Fibroblast of lung (primary cell): Measurements from ENCODE around the gene PACS2. TPM values are rescaled to one million over a fixed set of nuclear protein-coding genes. Genes with fewer than 3 reads are reported as not detected.

Experiments
- DNase-seq, 2 donors: peaks; one replicate each; pipeline versions ENCODE4 v3.0.0 to v3.0.0-alpha.2; 2010; ENCODE audit warnings: low read depth in 2 of 2
- H2AFZ ChIP-seq: 2 replicates; pipeline ENCODE4 v1.5.1; 2012; ENCODE audit warnings: low read length, control low read depth, inconsistent platforms
- H3K27ac ChIP-seq: 2 replicates; pipeline ENCODE4 v1.5.1; 2011; ENCODE audit warnings: low read length, control low read depth; ENCODE audit not compliant: insufficient read depth
- H3K27me3 ChIP-seq: 2 replicates; pipeline ENCODE4 v1.5.1; 2011; ENCODE audit warnings: mild to moderate bottlenecking, low read length; ENCODE audit not compliant: control insufficient read depth, insufficient read depth
- H3K36me3 ChIP-seq: 2 replicates; pipeline ENCODE4 v1.5.1; 2011; ENCODE audit warnings: low read length; ENCODE audit not compliant: control insufficient read depth, insufficient read depth
- H3K4me1 ChIP-seq: 2 replicates; pipeline ENCODE4 v1.5.1; 2011; ENCODE audit warnings: low read length; ENCODE audit not compliant: control insufficient read depth, insufficient read depth; ENCODE audit errors: extremely low read depth
- H3K4me2 ChIP-seq: 2 replicates; pipeline ENCODE4 v1.5.1; 2011; ENCODE audit warnings: low read length, control low read depth; ENCODE audit not compliant: insufficient read depth; ENCODE audit errors: extremely low read depth
- H3K4me3 ChIP-seq, 4 experiments: fragments of 200-600 bp in 1 of 4; sonication (generic) in 1 of 4; replicated peaks in 1 of 4; 2 replicates each; pipeline ENCODE4 v1.5.1; 2011 to 2016; ENCODE audit warnings: low read length in 4 of 4, low read depth in 3 of 4, mild to moderate bottlenecking in 3 of 4, control low read depth in 2 of 4, inconsistent platforms in 1 of 4, mixed read lengths in 1 of 4; ENCODE audit not compliant: insufficient read depth in 1 of 4; ENCODE audit errors: control extremely low read depth in 1 of 4
- H3K79me2 ChIP-seq: 2 replicates; pipeline ENCODE4 v1.5.1; 2012; ENCODE audit warnings: mild to moderate bottlenecking, low read length, inconsistent platforms; ENCODE audit not compliant: control insufficient read depth, insufficient read depth
- H3K9ac ChIP-seq: 2 replicates; pipeline ENCODE4 v1.5.1; 2011; ENCODE audit warnings: mild to moderate bottlenecking, low read length, control low read depth; ENCODE audit not compliant: insufficient read depth
- H3K9me3 ChIP-seq: 2 replicates; pipeline ENCODE4 v1.5.1; 2012; ENCODE audit warnings: low read depth, low read length; ENCODE audit not compliant: control insufficient read depth, insufficient read depth
- H4K20me1 ChIP-seq: 2 replicates; pipeline ENCODE4 v1.5.1; 2011; ENCODE audit warnings: low read length; ENCODE audit not compliant: control insufficient read depth, insufficient read depth; ENCODE audit errors: extremely low read depth
- EZH2 ChIP-seq: IDR thresholded peaks from 2 replicates; pipeline ENCODE4 v1.5.1; 2012; ENCODE audit warnings: low read length, control low read depth, mild to moderate bottlenecking; ENCODE audit errors: missing control alignments
- polyA plus RNA-seq, 2 donors: library from polyadenylated mRNA; depleted of rRNA in 1 of 2; stranded (reverse) in 1 of 2; unstranded in 1 of 2; fragments of >200 nt; gene quantifications; 2 replicates each; pipeline ENCODE4 v1.2.1, GENCODE V29; 2011 to 2012; ENCODE audit warnings: missing spikeins in 1 of 2
- total RNA-seq: library from RNA; depleted of rRNA; stranded (reverse); fragments of >200 nt; gene quantifications from 2 replicates; pipeline ENCODE4 v1.2.1, GENCODE V29; 2014
- TF ChIP-seq, protein P1 (sequence below), 2 donors: IDR thresholded peaks in 1 of 2; conservative IDR thresholded peaks in 1 of 2; 1 replicate in 1 of 2; 2 replicates in 1 of 2; pipeline ENCODE4 v1.5.1; 2011 to 2012; ENCODE audit warnings: low read length in 2 of 2, control low read depth in 1 of 2, inconsistent platforms in 1 of 2, low read depth in 1 of 2, mild to moderate bottlenecking in 1 of 2

Gene PACS2
- total and polyA plus RNA-seq, 2 donors (not counting 1 experiment from before 2014, with no cell fraction given) = 20.3 to 52.5 TPM

DNA sequence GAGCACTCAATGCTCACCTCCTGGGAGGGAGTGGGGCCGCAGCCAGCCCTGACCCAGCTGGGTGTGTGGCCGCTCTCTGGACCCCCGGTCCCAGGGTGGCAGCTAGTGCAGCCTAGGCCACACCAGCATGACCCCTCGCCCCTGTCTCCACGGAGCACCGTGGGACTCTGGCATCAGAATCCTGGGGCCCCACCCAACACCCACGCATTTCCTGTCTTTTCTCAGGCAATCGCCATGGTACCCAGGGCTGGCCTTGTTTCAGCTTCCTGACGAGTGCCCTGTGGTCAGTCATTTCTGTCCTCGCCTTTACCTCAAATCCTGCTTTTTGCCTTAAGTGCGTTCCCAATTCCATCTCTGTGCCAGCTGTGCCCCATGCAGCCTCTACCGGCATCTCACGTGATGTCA, 15.9 kb downstream of the PACS2 start:
- peaks cover 4% of the 10 kb centered on the region for H3K4me1 ChIP-seq
- DNase-seq = peak in 1 of 2 donors; percentile 70

DNA sequence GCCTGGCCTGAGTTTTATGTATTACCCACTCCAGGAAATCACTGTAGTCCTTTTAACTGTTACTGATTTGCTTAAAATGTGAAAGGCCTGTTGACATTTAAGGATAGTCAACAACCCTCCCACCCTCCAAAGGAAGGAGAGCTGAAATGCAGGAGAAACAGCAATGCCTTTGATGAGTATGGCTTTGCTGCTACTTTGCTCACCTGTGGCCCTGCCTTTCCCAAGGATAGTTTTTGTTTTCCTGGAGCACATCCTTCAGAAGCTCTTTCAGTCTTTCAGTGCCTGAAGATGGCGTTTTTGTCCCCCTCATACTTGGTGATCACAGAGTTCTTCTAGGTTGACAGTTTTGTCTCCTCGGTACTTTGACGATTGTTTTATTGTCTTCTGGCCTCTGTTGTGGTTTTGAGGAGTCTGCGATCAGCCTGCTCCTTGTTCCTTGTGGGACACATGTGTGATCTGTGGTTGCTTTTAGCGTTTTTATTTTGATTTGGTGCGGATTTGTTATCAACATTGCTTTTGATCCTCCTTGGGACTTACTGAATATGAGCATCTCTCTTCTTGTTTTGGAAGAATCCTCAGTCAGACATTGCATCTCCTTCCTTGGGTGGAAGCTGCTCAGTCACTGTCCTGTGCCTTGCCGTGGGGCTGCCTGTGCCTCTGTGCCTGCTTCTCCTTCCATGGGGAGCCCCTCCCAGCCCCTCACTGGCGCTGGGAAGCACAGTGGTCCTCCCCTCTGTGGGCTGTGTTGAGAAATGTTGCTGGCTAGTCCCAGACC, 17.2 kb downstream of the PACS2 start:
- peaks cover 4% of the 10 kb centered on the region for H3K4me1 ChIP-seq
- H3K27me3 ChIP-seq = no peaks in the 10 kb centered on the region
- no peak overlapping the region for H3K4me2 ChIP-seq
- no peak overlapping the region for H2AFZ ChIP-seq
- no peaks in the 10 kb centered on the region for H3K79me2 ChIP-seq
- no peak for TF ChIP-seq EZH2
- TF ChIP-seq, protein P1, sequence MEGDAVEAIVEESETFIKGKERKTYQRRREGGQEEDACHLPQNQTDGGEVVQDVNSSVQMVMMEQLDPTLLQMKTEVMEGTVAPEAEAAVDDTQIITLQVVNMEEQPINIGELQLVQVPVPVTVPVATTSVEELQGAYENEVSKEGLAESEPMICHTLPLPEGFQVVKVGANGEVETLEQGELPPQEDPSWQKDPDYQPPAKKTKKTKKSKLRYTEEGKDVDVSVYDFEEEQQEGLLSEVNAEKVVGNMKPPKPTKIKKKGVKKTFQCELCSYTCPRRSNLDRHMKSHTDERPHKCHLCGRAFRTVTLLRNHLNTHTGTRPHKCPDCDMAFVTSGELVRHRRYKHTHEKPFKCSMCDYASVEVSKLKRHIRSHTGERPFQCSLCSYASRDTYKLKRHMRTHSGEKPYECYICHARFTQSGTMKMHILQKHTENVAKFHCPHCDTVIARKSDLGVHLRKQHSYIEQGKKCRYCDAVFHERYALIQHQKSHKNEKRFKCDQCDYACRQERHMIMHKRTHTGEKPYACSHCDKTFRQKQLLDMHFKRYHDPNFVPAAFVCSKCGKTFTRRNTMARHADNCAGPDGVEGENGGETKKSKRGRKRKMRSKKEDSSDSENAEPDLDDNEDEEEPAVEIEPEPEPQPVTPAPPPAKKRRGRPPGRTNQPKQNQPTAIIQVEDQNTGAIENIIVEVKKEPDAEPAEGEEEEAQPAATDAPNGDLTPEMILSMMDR (conservative IDR thresholded peaks at IDR 0.05 in 1 of 2, IDR thresholded peaks at IDR 0.05 in 1 of 2; ENCODE audit: low read depth in 1 of 2, low read length in 2 of 2) = no peak
- no peaks in the 10 kb centered on the region for H3K36me3 ChIP-seq
- no peak for DNase-seq
- no peak overlapping the region for H3K9ac ChIP-seq
- no peak overlapping the region for H3K27ac ChIP-seq
- H3K9me3 ChIP-seq = no peaks in the 10 kb centered on the region
- no peak overlapping the region for H3K4me3 ChIP-seq
- H4K20me1 ChIP-seq = no peaks in the 10 kb centered on the region

More for the DNA sequence above, 15.9 kb downstream of the PACS2 start:
- H3K79me2 ChIP-seq = peaks cover 2% of the 10 kb centered on the region
- H3K9me3 ChIP-seq = no peaks in the 10 kb centered on the region
- no peak overlapping the region for H2AFZ ChIP-seq
- TF ChIP-seq, protein P1 (conservative IDR thresholded peaks at IDR 0.05 in 1 of 2, IDR thresholded peaks at IDR 0.05 in 1 of 2; ENCODE audit: low read depth in 1 of 2, low read length in 2 of 2) = no peak
- TF ChIP-seq EZH2 = no peak
- H3K4me2 ChIP-seq = peak overlapping the region; percentile 40
- H4K20me1 ChIP-seq = no peaks in the 10 kb centered on the region
- H3K27ac ChIP-seq = no peak overlapping the region
- no peaks in the 10 kb centered on the region for H3K27me3 ChIP-seq
- H3K36me3 ChIP-seq = no peaks in the 10 kb centered on the region
- H3K4me3 ChIP-seq = no peak overlapping the region
- no peak overlapping the region for H3K9ac ChIP-seq

DNA sequence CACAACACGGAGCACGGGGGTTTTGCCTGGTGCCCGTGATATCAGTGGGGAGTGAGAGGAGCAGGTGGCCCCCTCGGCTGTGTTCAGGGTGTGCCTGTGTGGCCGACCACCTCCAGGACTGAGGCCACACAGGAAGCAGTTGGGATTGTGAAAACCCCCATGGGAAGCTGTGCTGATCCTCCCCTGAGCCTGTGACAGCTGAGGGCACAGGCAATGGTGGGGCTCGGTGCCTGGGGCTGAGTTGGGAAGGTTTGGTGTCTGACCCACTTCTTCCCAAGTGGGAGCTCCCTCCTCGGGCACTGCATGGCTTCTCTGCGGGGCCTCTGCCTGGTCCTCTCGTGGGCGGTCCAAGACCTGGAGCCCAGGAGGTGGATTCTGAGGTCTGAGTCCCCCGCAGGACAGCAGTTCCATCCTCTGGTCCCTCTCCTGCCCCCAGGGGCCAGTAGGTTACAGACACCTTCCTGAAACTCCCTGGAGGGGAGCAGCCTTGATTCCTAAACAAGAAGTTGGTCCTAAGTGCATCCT, 17.9 kb downstream of the PACS2 start:
- TF ChIP-seq EZH2 = no peak
- TF ChIP-seq, protein P1 (conservative IDR thresholded peaks at IDR 0.05 in 1 of 2, IDR thresholded peaks at IDR 0.05 in 1 of 2; ENCODE audit: low read depth in 1 of 2, low read length in 2 of 2) = no peak

More for the DNA sequence above, 17.9 kb downstream of the PACS2 start:
- Histone ChIP-seq H3K79me2 (no peaks in the 10 kb centered on the region), H3K36me3 (no peaks in the 10 kb centered on the region), H4K20me1 (no peaks in the 10 kb centered on the region), H3K4me2 (no peak overlapping the region), H3K9ac (no peak overlapping the region), H3K27me3 (no peaks in the 10 kb centered on the region), H3K4me1 (peaks cover 4% of the 10 kb centered on the region), H3K27ac (no peak overlapping the region), H2AFZ (no peak overlapping the region), H3K9me3 (no peaks in the 10 kb centered on the region), H3K4me3 (no peak overlapping the region)
- DNase-seq = no peak
